Activated CD8-positive, alpha-beta memory T cell treated with anti-CD3 and anti-CD28 coated beads, Interleukin-2, amount 10 ng/mL, durations not matched to agents 7 days and 5 days (primary cell): ENCODE data around the gene FMNL3. TPM values are rescaled to one million over a fixed set of nuclear protein-coding genes. Genes with fewer than 3 reads are reported as not detected.

Experiments used
- ATAC-seq: fragments of 150-1000 bp; cut with Tn5 transposase; one replicate; pipeline ENCODE4 v1.10.0; 2021; ENCODE audit warnings: moderate library complexity
- CTCF ChIA-PET: fragments of 350-600 bp; sonication (Branson Sonifier 250); formaldehyde crosslinking; loops from one replicate; lab custom pipeline; 2021; ENCODE audit warnings: antibody characterized with exemption; lab: Charles Lee
- DNase-seq: peaks from one replicate; pipeline ENCODE4 v3.0.0-alpha.2; 2020
- H3K27ac Mint-ChIP-seq: one replicate; pipeline ENCODE4 v1.8.0; 2021; ENCODE audit warnings: mild to moderate bottlenecking, mixed read lengths
- H3K27me3 Mint-ChIP-seq: one replicate; pipeline ENCODE4 v1.8.0; 2021; ENCODE audit warnings: mixed read lengths
- H3K36me3 Mint-ChIP-seq: one replicate; pipeline ENCODE4 v1.8.0; 2021; ENCODE audit warnings: mild to moderate bottlenecking, mixed read lengths
- H3K4me1 Mint-ChIP-seq: one replicate; pipeline ENCODE4 v1.8.0; 2021; ENCODE audit warnings: mixed read lengths
- H3K4me3 Mint-ChIP-seq: one replicate; pipeline ENCODE4 v1.8.0; 2021; ENCODE audit warnings: mild to moderate bottlenecking, moderate library complexity, mixed read lengths
- H3K9me3 Mint-ChIP-seq: one replicate; pipeline ENCODE4 v1.8.0; 2022; ENCODE audit warnings: low read depth, mixed read lengths
- total RNA-seq, 2 experiments: library from RNA; stranded (reverse); gene quantifications; one replicate each; pipeline ENCODE4 v1.2.3, GENCODE V29; 2021

Gene FMNL3
- total RNA-seq, 2 experiments from 2014 or later = 44.2 to 50.5 TPM

DNA sequence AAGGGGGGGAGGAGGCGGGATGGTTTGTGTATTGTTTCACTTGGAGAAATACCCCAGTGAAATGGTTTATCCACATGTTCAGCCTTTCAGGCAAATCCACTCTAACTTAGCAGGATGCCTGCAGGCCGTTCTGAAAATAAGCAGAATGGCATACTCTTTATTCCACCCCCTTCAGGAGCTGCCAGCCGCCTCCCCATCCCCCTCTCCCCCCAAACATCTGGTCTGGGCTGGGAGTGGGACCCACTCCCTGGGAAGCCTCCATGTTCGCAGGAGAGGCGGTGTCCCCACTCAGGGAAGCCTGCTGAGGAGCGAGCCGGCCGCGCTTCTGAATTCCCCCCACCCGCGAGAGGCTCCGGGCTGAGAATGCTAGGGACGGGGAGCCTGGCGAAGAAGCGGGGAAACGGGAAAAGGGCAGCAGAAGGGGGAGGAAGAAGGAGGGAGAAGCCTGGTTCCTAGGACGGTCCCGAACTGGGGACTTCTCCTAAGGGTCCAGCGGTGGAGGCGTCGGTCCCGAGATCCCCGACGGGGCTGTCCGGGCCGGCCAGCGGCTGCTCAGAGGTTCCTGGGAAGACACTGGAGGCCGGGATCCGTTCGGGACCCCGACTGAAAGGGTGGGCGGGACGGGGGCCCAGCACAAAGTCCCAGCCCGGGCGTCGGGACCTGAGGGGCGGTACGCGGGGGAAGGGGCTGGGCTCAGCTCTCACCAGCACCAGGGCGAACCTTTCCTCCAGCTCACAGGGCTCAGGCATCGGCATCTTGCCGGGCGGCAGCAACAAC, 666 bp downstream of the FMNL3 start:
- ATAC-seq = peak; percentile 40
- Mint-ChIP-seq H3K4me1 (peaks cover 43% of the 10 kb centered on the region), H3K27ac (peak overlapping the region; percentile 80), H3K4me3 (peak overlapping the region; percentile 89), H3K36me3 (no peaks in the 10 kb centered on the region), H3K9me3 (no peaks in the 10 kb centered on the region), H3K27me3 (peaks cover 21% of the 10 kb centered on the region)
- peak; percentile 52 for DNase-seq
- CTCF ChIA-PET = interaction anchor here (0.7 to 14.7 kb wide), 21 partner anchors 10 to 349 kb away, joined by 3 to 185 read pairs (median 7); partner anchors contain the start of genes PRPF40B, SPATS2 and TMBIM6

DNA sequence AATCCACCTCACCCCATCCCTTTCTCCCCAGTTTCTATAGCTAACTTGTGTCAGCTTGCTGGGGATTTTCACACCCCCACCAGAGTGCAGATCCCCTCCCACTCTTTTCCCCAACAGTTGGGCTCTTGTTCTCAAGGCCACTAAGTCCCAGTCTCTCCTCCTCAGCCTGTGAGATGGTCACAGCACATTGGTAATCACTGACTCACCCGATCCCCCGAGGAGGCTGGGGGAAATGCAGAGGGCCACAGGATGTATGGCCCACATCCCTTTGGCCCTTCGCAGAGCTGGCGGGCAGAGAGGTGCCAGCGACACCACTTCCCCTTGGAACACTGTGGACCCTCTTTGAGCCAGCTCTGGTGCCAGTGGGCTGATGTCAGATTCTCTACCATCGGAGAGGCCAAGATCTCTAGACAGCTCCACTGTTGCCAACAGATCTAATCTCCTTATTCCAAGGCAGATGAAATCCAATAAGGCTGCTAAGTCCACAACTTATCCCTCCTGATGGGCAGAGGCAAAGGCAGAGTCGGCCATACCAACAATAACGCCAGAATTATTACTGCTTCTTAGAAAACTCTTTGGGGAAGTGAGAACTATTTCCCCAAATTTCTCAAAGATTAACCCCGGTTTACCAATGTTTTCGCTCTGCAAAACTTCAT, 1.6 kb downstream of the FMNL3 start:
- CTCF ChIA-PET = interaction anchor here (0.9 to 14.7 kb wide), 19 partner anchors 9 to 348 kb away, joined by 3 to 185 read pairs (median 9); partner anchors contain the start of gene TMBIM6
- H3K27me3 Mint-ChIP-seq = peaks cover 14% of the 10 kb centered on the region
- DNase-seq = peak; percentile 59
- peak overlapping the region; percentile 26 for H3K27ac Mint-ChIP-seq
- H3K36me3 Mint-ChIP-seq = no peaks in the 10 kb centered on the region
- peaks cover 46% of the 10 kb centered on the region for H3K4me1 Mint-ChIP-seq
- H3K9me3 Mint-ChIP-seq = no peaks in the 10 kb centered on the region
- peak overlapping the region; percentile 89 for H3K4me3 Mint-ChIP-seq
- no peak for ATAC-seq

DNA sequence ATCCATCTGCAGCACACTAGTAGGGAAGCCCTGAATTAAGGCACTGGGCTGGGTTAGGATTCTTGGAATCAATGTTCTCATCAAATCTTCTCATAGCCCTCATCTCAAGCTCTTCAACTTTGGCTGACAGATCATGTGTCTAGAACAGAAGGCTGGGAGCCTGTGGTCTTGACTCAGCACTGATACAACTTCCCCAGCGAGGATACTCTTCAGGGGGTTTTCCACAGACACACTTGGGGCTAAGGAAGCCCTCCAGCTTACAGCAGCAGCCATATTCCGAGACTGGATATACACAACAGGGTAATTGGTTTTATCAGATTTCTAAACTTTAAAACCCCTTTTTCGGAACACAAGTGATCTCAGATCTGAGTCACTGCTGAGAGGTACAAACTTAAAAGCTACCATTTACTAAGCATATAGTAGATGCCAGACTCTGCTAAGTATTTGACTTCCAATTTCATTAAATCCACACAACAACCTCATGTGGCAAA, 3.5 kb downstream of the FMNL3 start:
- Mint-ChIP-seq H3K9me3 (no peaks in the 10 kb centered on the region), H3K27me3 (peaks cover 2% of the 10 kb centered on the region), H3K36me3 (no peaks in the 10 kb centered on the region), H3K4me3 (no peak overlapping the region), H3K4me1 (peaks cover 58% of the 10 kb centered on the region), H3K27ac (peak overlapping the region; percentile 64)
- ATAC-seq (no peak), DNase-seq (peak; percentile 63)
- CTCF ChIA-PET = interaction anchor here (0.8 to 14.7 kb wide), 17 partner anchors 8 to 408 kb away, joined by 3 to 185 read pairs (median 5); partner anchors contain the start of gene TMBIM6

DNA sequence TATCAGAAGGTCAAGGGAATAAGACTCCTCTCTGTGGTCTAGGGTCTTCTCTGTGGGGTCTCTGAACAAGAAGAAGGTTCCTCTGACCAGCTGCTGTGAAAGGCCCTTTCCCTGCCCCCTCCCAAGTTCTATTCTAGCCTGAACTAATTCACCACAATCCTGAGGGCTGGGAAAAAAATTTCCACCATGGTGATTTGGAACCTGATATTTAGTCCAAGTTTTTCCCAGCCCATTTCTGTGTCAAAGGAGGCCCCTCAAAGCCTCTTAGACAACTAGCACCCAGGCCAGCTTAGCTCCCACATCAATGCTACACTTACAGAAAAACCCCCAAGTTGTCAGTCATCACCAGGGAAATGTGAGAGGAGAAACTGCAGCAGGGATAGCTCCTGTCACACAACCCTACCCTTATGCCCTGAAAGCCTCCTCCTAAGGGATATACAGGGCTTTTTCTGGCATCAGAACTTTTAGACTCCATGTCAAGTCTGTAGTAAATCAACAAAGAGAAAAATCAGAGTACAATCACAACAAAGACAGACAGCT, 4.5 kb downstream of the FMNL3 start:
- no peak for ATAC-seq
- H3K27me3 Mint-ChIP-seq = no peaks in the 10 kb centered on the region
- no peaks in the 10 kb centered on the region for H3K36me3 Mint-ChIP-seq
- DNase-seq = no peak
- H3K27ac Mint-ChIP-seq = no peak overlapping the region
- no peaks in the 10 kb centered on the region for H3K9me3 Mint-ChIP-seq
- CTCF ChIA-PET = interaction anchor here (1.5 to 14.7 kb wide), 10 partner anchors 7 to 136 kb away, joined by 4 to 185 read pairs (median 8); no protein-coding TSS in a partner anchor
- H3K4me3 Mint-ChIP-seq = no peak overlapping the region
- H3K4me1 Mint-ChIP-seq = peaks cover 63% of the 10 kb centered on the region

DNA sequence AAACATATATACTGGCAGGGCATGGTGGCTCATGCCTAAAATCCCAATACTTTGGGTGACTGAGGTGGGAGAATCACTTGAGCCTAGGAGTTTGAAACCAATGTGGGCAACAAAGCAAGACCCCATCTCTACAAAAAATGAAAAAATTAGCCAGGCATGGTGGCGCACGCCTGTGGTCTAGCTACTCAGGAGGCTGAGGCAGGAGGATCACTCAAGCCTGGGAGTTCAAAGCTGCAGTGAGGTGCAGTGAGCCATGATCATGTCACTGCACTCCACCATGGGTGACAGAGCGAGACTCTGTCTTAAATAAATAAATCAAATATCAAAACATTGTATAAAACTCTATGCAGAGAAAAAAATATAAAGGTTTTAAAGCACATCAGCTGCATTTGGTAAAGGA, 5.2 kb downstream of the FMNL3 start:
- no peak overlapping the region for H3K4me3 Mint-ChIP-seq
- CTCF ChIA-PET = interaction anchor here (1.9 to 14.7 kb wide), 5 partner anchors 31 to 137 kb away, joined by 5 to 185 read pairs (median 8); no protein-coding TSS in a partner anchor
- ATAC-seq (no peak), DNase-seq (no peak)
- H3K4me1 Mint-ChIP-seq = peaks cover 61% of the 10 kb centered on the region
- no peaks in the 10 kb centered on the region for H3K36me3 Mint-ChIP-seq
- H3K27ac Mint-ChIP-seq = no peak overlapping the region
- H3K9me3 Mint-ChIP-seq = no peaks in the 10 kb centered on the region
- no peaks in the 10 kb centered on the region for H3K27me3 Mint-ChIP-seq

DNA sequence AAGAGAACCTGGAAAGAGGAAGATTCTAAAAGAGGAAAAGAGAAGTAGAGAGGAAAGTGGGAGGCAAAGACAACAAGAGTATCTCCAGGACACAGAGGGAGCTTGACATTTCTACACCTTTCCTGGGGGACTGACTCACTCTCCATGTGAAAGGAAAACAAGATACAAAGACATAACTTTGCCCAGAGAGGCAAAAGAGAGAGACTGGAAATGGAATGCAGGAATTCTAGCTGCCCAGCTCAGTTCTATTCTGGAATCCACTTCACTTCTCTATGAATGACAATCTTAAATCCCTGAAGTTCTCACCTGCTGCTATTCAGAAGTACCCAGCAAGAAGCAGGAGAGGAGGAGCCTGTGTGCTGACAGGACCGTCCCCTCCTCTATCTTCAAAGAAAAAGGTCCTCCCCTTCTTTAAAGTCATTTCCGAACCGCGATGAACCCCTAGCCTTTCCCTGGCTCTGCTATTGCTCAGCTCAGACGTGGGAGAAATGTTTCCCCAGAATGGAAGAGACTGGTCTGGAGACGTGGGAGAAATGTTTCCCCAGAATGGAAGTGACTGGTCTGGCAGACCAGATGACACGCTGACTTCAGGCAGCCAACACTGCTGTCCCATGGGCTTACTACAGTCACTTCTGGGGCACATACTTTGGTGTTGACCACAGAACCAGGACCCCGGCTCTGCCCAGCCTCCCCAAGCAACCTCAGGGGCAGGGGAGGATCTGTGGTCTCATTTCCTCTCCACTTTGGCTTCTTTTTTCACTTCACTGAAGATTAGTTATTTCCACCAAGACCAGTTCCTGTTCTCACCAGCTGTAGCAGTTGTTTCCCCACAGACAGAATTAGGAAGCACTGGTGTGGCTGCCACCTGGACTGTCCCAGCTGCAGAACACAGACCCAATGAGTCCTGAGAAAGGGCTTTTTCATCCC, 8.3 kb downstream of the FMNL3 start:
- peaks cover 41% of the 10 kb centered on the region for H3K4me1 Mint-ChIP-seq
- peak; percentile 81 for ATAC-seq
- CTCF ChIA-PET = interaction anchor here (1.1 to 5.7 kb wide), 11 partner anchors 12 to 79 kb away, joined by 3 to 24 read pairs (median 5); partner anchors contain the start of gene TMBIM6
- peak overlapping the region; percentile 66 for H3K4me3 Mint-ChIP-seq
- H3K36me3 Mint-ChIP-seq = no peaks in the 10 kb centered on the region
- no peaks in the 10 kb centered on the region for H3K27me3 Mint-ChIP-seq
- H3K9me3 Mint-ChIP-seq = no peaks in the 10 kb centered on the region
- DNase-seq = peak; percentile 79
- H3K27ac Mint-ChIP-seq = peak overlapping the region; percentile 92

DNA sequence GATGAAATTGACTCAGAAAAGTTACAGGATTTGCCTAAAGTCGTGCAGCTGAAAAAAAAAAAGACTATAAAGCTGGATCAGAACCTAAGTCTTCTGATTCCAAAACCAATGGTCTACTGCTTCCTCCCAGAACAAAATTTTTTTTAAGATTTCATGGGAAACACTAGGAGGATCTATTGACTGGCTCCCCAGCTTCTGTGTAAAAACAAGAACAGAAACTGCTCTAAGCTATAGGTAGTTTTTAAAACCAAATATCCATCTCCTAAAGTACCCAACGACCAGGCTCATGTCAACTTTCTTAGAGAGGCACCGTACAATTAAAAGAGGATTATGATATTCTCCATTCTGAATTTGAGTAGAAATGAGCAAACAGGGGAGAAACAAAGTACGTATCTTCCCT, 9.4 kb downstream of the FMNL3 start:
- H3K27me3 Mint-ChIP-seq = no peaks in the 10 kb centered on the region
- peaks cover 30% of the 10 kb centered on the region for H3K4me1 Mint-ChIP-seq
- no peak for ATAC-seq
- CTCF ChIA-PET = interaction anchor here (0.9 to 5.7 kb wide), 6 partner anchors 9 to 53 kb away, joined by 4 to 24 read pairs (median 8); partner anchors contain the start of genes FMNL3 and TMBIM6
- DNase-seq = no peak
- no peak overlapping the region for H3K4me3 Mint-ChIP-seq
- no peaks in the 10 kb centered on the region for H3K9me3 Mint-ChIP-seq
- no peak overlapping the region for H3K27ac Mint-ChIP-seq
- H3K36me3 Mint-ChIP-seq = no peaks in the 10 kb centered on the region

DNA sequence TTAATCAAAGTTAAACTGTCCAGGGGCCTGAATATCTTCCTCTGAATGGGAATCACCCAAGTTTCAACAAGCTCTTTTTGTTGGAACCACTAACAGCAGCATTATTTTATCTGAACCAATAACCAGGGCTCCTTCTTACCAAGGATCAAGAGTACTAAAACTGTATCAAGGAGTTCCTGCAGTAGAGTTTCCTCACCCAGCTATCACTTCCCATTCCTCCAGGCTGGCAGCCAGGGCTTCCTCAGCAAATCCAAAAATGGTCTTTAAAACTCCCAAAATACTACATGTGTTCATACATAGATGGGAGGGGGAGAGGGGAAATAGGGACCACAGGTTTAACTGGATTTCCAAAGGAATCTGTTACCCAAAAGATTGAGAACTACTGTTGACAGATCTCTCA, 10.5 kb downstream of the FMNL3 start:
- CTCF ChIA-PET = interaction anchor here (2.3 to 5.7 kb wide), 3 partner anchors 10 to 52 kb away, joined by 7 to 24 read pairs (median 13); partner anchors contain the start of gene FMNL3
- DNase-seq (no peak), ATAC-seq (no peak)
- Mint-ChIP-seq H3K4me3 (no peak overlapping the region), H3K36me3 (peaks cover 2% of the 10 kb centered on the region), H3K9me3 (no peaks in the 10 kb centered on the region), H3K4me1 (peaks cover 26% of the 10 kb centered on the region), H3K27ac (no peak overlapping the region), H3K27me3 (no peaks in the 10 kb centered on the region)

DNA sequence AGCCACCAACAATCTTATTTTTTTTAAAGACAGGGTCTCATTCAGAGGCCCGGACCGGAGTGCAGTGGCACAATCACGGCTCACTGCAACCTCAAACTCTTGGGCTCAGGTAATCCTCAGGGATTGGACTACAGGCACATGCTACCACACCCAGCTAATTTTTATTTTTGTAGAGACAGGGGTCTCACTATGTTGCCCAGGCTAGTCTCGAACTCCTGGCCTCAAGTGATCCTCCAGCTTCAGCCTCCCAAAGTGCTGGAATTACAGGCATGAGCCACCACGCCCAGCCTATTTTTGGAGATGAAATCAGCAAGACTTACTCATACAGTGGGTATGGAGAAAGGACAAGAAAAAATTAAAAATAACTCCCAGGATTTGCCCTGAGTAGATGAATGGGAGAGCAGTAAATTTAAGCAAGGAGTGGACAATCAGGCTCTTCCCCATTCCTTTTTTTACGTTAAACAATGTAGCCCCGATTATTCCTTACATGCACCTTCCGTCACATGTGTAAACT, 13.2 kb downstream of the FMNL3 start:
- H3K4me3 Mint-ChIP-seq = no peak overlapping the region
- H3K36me3 Mint-ChIP-seq = peaks cover 2% of the 10 kb centered on the region
- H3K9me3 Mint-ChIP-seq = no peaks in the 10 kb centered on the region
- DNase-seq (no peak), ATAC-seq (no peak)
- no peak overlapping the region for H3K27ac Mint-ChIP-seq
- CTCF ChIA-PET = no interaction called here
- H3K4me1 Mint-ChIP-seq = peaks cover 20% of the 10 kb centered on the region
- H3K27me3 Mint-ChIP-seq = no peaks in the 10 kb centered on the region

DNA sequence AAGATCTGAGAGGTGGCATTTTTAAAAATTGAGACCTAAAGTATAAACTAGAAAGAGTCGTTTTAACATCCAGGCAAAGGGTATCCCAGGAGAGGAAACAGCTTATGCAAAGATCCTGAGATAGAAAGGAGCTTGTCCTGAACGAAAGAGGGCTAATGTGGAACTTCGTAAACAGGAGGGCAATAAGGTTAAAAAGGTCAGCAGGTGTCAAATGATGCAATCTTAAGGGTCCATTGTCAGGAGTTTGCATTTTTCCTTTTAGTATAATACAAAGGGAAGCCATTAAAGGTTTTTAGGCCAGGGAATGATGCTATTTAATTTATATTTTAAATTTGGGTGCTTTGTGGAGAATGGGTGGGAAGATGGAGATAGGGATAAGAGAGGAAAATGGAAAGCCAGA, 14.4 kb downstream of the FMNL3 start:
- H3K27me3 Mint-ChIP-seq = no peaks in the 10 kb centered on the region
- CTCF ChIA-PET = interaction anchor here (1.2 to 3.0 kb wide), 2 partner anchors 10 to 18 kb away, joined by 4 to 17 read pairs; no protein-coding TSS in a partner anchor
- H3K9me3 Mint-ChIP-seq = no peaks in the 10 kb centered on the region
- H3K4me3 Mint-ChIP-seq = no peak overlapping the region
- peaks cover 2% of the 10 kb centered on the region for H3K36me3 Mint-ChIP-seq
- no peak for DNase-seq
- H3K27ac Mint-ChIP-seq = no peak overlapping the region
- H3K4me1 Mint-ChIP-seq = peaks cover 13% of the 10 kb centered on the region
- no peak for ATAC-seq

DNA sequence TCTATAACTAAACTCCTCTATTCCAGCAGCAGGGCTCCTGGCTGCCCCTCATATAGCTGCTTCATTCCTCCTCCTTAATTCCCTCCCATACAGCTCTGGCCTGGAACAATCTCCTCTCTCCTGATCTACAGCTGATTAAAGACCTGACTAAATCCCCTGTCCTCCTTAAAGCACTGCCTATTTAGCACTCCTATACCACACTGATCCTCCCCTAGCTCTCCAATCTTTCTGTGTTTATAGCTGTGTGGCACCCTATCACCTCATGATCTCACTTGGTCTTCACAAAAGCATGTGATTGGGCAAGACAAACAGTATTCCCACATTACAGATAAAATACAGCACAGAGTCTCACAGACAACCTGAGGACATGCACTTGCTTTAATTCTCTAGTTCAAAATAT, 17.4 kb downstream of the FMNL3 start:
- no peak for DNase-seq
- Mint-ChIP-seq H3K36me3 (peaks cover 4% of the 10 kb centered on the region), H3K4me1 (peaks cover 17% of the 10 kb centered on the region), H3K27me3 (no peaks in the 10 kb centered on the region), H3K9me3 (no peaks in the 10 kb centered on the region), H3K27ac (no peak overlapping the region), H3K4me3 (no peak overlapping the region)
- CTCF ChIA-PET = interaction anchor here (1.3 to 4.6 kb wide), 2 partner anchors 14 to 45 kb away, joined by 3 to 16 read pairs; no protein-coding TSS in a partner anchor
- ATAC-seq = no peak

DNA sequence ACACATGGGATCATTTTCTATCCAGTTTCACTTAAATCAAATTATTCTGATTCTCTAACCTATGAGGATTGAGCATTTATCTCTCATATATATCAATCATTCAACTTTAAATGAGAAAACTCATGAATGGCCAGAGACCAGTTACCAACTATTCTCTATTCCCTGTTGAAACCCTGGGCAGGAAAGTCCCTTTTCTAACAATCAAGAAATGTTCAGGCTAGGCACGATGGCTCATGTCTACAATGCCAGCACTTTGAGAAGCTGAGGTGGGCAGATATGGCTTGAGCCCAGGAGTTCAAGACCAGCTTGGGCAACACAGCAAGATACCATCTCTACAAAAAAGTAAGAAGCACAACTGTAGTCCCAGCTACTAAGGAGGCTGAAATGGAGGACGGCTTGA, 18.0 kb downstream of the FMNL3 start:
- CTCF ChIA-PET = interaction anchor here (1.1 to 4.6 kb wide), 4 partner anchors 15 to 44 kb away, joined by 3 to 16 read pairs (median 3); no protein-coding TSS in a partner anchor
- Mint-ChIP-seq H3K27ac (no peak overlapping the region), H3K4me3 (no peak overlapping the region), H3K9me3 (no peaks in the 10 kb centered on the region), H3K4me1 (peaks cover 23% of the 10 kb centered on the region), H3K36me3 (peaks cover 4% of the 10 kb centered on the region), H3K27me3 (no peaks in the 10 kb centered on the region)
- ATAC-seq (no peak), DNase-seq (no peak)
